ENCODE data around the gene RABGEF1.
"Not testable (repeated sequence)": the region's sequence is repeated elsewhere in the genome, so short reads cannot be mapped to it uniquely, and the experiment has no call there.

Gene RABGEF1

GRCh38 chr7:66807736-66808135 lies 67.2 kb downstream of the RABGEF1 start:
- no peak for DNase-seq (ENCODE audit: low read depth)
- TF ChIP-seq, protein P1, sequence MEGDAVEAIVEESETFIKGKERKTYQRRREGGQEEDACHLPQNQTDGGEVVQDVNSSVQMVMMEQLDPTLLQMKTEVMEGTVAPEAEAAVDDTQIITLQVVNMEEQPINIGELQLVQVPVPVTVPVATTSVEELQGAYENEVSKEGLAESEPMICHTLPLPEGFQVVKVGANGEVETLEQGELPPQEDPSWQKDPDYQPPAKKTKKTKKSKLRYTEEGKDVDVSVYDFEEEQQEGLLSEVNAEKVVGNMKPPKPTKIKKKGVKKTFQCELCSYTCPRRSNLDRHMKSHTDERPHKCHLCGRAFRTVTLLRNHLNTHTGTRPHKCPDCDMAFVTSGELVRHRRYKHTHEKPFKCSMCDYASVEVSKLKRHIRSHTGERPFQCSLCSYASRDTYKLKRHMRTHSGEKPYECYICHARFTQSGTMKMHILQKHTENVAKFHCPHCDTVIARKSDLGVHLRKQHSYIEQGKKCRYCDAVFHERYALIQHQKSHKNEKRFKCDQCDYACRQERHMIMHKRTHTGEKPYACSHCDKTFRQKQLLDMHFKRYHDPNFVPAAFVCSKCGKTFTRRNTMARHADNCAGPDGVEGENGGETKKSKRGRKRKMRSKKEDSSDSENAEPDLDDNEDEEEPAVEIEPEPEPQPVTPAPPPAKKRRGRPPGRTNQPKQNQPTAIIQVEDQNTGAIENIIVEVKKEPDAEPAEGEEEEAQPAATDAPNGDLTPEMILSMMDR (conservative IDR thresholded peaks at IDR 0.05; ENCODE audit: low read length) = no peak

DNA sequence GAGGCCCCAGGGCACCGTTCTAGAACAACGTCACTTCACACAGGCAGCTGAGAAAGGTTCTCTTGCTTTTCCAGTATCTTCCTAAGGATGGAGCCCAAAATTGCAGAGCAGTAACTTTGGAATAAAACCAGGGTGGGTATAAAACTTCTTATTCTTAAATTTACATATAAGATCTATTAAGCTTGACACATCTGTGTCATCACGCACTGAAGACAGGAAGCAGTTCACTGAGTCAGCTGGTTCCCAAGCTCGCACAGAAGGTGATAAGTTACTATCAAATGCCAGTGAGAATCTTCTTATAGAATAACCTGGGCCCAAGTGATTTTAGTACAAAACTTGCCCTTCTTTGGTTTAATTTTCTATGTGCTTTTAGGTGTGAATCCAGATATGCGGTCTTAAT lies 70.2 kb downstream of the RABGEF1 start:
- no peak for DNase-seq (ENCODE audit: low read depth)
- H3K4me3 ChIP-seq (ENCODE audit: low read length) = no peak overlapping the region
- TF ChIP-seq, protein P1 (conservative IDR thresholded peaks at IDR 0.05; ENCODE audit: low read length) = no peak

More at GRCh38 chr7:66807736-66808135, 67.2 kb downstream of the RABGEF1 start:
- H3K4me3 ChIP-seq (ENCODE audit: low read length) = no peak overlapping the region

DNA sequence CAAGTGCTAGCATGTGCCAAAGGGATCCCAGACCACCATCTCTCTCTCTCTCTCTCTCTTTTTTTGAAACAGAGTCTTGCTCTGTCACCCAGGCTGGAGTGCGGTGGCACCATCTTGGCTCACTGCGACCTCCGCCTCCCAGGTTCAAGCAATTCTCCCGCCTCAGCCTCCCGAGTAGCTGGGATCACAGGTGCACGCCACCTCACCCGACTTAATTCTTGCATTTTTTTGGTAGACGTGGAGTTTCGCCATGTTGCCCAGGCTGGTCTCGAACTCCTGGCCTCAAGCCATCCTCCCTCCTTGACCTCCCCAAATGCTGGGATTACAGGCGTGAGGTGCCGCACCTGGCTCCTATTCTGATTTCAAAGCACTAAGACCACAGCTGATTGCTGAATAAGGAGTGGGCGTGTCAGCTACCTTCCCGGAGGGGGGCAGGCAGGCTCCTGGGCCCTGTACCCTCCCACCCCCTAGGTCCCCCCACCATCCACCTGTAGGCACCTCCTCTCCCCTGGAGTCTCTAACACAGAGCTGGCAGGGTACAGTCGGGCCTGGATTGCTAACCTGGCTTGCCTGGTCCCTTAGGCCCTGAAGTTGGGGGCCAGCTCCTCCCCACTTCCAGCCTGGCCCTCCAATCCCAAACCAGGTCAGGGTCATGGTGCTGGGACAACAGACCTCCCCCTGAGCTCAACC lies 74.8 kb downstream of the RABGEF1 start:
- not testable (repeated sequence) for DNase-seq (ENCODE audit: low read depth); H3K4me3 ChIP-seq (ENCODE audit: low read length)

GRCh38 chr7:66815951-66816350 lies 75.4 kb downstream of the RABGEF1 start:
- DNase-seq (ENCODE audit: low read depth) = no peak
- no peak overlapping the region for H3K4me3 ChIP-seq (ENCODE audit: low read length)
- TF ChIP-seq, protein P1 (conservative IDR thresholded peaks at IDR 0.05; ENCODE audit: low read length) = no peak

GRCh38 chr7:66816658-66817057 lies 76.1 kb downstream of the RABGEF1 start:
- DNase-seq (ENCODE audit: low read depth); H3K4me3 ChIP-seq (ENCODE audit: low read length): not testable (repeated sequence)

DNA sequence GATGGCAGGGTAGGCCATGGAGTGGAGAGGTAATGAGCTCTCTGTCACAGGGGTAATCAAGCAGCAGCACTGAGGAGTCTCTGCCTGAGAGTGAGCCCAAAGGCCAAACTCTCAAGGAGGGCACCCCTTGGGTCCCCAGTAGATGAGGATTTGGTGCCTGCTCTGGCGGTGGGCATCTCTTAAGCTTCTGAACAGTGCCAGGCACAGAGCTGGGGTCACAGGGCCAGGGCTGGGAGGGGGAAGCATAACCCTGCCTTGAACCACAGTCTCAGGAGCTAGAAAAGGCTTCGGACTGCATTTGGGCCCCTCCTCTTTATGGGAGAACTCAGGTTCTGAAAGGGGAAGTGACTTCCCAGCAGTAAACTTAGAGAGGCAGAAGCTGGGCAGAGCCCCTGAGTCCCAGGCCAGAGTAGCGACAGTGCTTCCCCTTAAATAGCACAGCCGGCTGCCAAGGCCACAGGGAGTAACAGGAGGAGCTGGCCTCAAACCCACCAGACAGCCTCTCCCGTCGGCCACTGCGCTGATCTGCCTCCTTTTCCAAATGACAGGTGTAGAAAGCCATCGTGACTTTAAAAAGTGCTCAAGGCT lies 76.8 kb downstream of the RABGEF1 start:
- not testable (repeated sequence) for DNase-seq (ENCODE audit: low read depth); H3K4me3 ChIP-seq (ENCODE audit: low read length)

DNA sequence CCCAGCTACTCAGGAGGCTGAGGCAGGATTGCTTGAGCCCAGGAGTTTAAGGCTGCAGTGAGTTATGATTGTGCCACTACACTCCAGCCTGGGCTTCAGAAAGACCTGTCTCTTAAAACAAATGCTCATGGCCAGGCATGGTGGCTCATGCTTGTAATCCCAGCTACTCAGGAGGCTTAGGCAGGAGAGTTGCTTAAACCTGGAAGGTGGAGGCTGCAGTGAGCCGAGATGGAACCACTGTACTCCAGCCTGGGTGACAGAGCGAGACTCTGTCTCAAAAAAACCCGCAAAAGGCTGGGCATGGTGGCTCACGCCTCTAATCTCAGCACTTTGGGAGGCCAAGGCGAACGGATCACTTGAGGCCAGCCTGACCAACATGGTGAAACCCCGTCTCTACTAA lies 77.4 kb downstream of the RABGEF1 start:
- not testable (repeated sequence) for H3K4me3 ChIP-seq (ENCODE audit: low read length); DNase-seq (ENCODE audit: low read depth)

DNA sequence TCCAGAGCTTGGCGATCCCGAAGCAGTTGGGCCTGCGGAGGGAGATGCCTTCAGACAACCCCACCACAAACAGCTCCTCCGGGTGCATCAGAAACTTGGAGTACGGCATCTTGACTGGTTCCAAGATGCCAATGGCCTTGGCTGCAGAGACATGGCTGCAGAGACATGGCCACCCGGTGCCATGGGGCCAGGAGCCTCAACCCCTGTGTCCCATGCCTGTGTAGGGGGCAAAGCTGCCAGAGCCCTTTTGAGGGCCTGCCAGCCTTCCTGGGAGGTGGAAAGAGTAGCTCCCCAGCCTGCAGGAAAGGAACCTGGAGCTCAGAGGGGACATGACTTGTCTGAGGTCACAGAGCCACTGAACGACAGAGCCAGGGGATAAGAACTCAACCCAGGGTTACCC lies 83.5 kb downstream of the RABGEF1 start:
- no peak overlapping the region for H3K4me3 ChIP-seq (ENCODE audit: low read length)
- TF ChIP-seq, protein P1 (conservative IDR thresholded peaks at IDR 0.05; ENCODE audit: low read length) = no peak
- no peak for DNase-seq (ENCODE audit: low read depth)

GRCh38 chr7:66825538-66825937 lies 85.0 kb downstream of the RABGEF1 start:
- not testable (repeated sequence) for DNase-seq (ENCODE audit: low read depth); H3K4me3 ChIP-seq (ENCODE audit: low read length)

DNA sequence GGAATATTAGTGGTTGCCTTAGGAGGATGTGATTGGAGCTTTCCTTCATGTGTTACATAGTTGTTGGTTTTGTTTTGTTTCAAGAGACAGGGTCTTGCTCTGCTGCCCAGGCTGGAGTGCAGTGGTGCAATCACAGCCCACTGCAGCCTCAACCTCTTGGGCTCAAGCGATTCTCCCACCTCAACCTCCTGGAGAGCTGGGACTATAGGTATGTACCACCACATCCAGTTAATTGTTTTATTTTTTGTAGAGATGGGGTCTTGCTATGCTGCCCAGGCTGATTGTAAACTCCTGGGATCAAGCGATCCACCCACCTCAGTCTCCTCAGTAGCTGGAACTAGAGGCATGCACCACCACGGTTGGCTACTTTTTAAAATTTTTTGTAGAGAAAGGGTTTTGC lies 86.1 kb downstream of the RABGEF1 start:
- TF ChIP-seq, protein P1 (conservative IDR thresholded peaks at IDR 0.05; ENCODE audit: low read length) = no peak
- no peak overlapping the region for H3K4me3 ChIP-seq (ENCODE audit: low read length)
- DNase-seq (ENCODE audit: low read depth) = no peak

DNA sequence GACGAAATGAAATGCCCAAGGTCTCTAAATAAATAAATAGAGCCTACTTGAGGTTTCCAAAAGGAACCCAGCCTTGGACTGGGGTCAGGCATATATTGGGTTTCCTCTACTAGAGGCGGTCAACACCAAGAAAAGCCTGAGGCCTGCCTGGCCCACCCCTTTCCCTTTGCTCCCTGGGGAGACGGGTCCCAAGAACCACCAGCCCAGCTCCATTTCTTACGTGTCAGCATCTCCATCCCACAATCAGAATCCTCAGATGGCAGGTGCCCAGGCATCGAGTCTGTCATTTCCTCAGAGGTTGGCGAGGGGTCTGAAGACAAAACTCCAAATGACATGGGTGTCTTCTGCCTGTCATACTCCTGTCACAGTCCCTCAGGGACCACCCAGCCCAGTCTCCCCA lies 90.4 kb downstream of the RABGEF1 start:
- H3K4me3 ChIP-seq (ENCODE audit: low read length); DNase-seq (ENCODE audit: low read depth): not testable (repeated sequence)

All from AG10803 (cell line).